HG02943 (cell line): ENCODE data around the gene NTM.

Experiments used
- ATAC-seq: cut with Tn5 transposase; IDR thresholded peaks from one replicate; pipeline ENCODE4 v1.9.1; 2021; ENCODE audit warnings: mild to moderate bottlenecking, low read depth, moderate library complexity; ENCODE audit not compliant: unreplicated experiment

The NTM gene

GRCh38 chr11:131695889-131696429, 325.5 kb downstream of the NTM start:
- ATAC-seq = no peak

GRCh38 chr11:131696690-131697089, 326.3 kb downstream of the NTM start:
- ATAC-seq = no peak

- no peak for ATAC-seq
These were observed 332.9 kb downstream of the NTM start for GRCh38 chr11:131703311-131703710.

- ATAC-seq = no peak
These were observed 334.3 kb downstream of the NTM start for GRCh38 chr11:131704682-131705081.

- no peak for ATAC-seq
These were observed 340.1 kb downstream of the NTM start for GRCh38 chr11:131710511-131710910.

- ATAC-seq = no peak
These were observed 342.5 kb downstream of the NTM start for GRCh38 chr11:131712897-131713296.

GRCh38 chr11:131713529-131714134, 343.2 kb downstream of the NTM start:
- no peak for ATAC-seq

- ATAC-seq = no peak
These were observed 347.2 kb downstream of the NTM start for GRCh38 chr11:131717616-131718015.

GRCh38 chr11:131723088-131723487, 352.7 kb downstream of the NTM start:
- ATAC-seq = no peak

- ATAC-seq = no peak
These were observed 354.1 kb downstream of the NTM start for GRCh38 chr11:131724436-131724975.

GRCh38 chr11:131734871-131735270, 364.5 kb downstream of the NTM start:
- ATAC-seq = no peak

- ATAC-seq = no peak
These were observed 366.9 kb downstream of the NTM start for GRCh38 chr11:131737357-131737756.

- ATAC-seq = no peak
These were observed 368.9 kb downstream of the NTM start for GRCh38 chr11:131739243-131739882.

- ATAC-seq = no peak
These were observed 374.4 kb downstream of the NTM start for GRCh38 chr11:131744847-131745246.

GRCh38 chr11:131745405-131745804, 375.0 kb downstream of the NTM start:
- ATAC-seq = no peak

GRCh38 chr11:131746201-131746600, 375.8 kb downstream of the NTM start:
- ATAC-seq = no peak

- no peak for ATAC-seq
These were observed 378.0 kb downstream of the NTM start for GRCh38 chr11:131748151-131749050.

GRCh38 chr11:131749101-131749500, 378.7 kb downstream of the NTM start:
- ATAC-seq = no peak

GRCh38 chr11:131750152-131750551, 379.7 kb downstream of the NTM start:
- ATAC-seq = no peak

- ATAC-seq = no peak
These were observed 380.3 kb downstream of the NTM start for GRCh38 chr11:131750692-131751091.

GRCh38 chr11:131754671-131755070, 384.3 kb downstream of the NTM start:
- ATAC-seq = no peak
